ENCODE measurements around the gene CLEC4D. TPM values are rescaled to one million over a fixed set of nuclear protein-coding genes. Genes with fewer than 3 reads are reported as not detected.

Gene CLEC4D
- total and polyA plus RNA-seq, 2 of the 8 experiments (the other 6 are each of a cell fraction or from before 2014, with no cell fraction given), result 0.14 TPM; not detected in 1

- TF ChIP-seq RFX5 (IDR thresholded peaks at IDR 0.05; ENCODE audit: borderline replicate concordance, low read depth, low read length), result no peak
- no peak for TF ChIP-seq SIRT6 (IDR thresholded peaks at IDR 0.05; ENCODE audit: low read length)
- TF ChIP-seq POU5F1 (IDR thresholded peaks at IDR 0.05; ENCODE audit: low read depth, low read length), result no peak
- 0 out of 2 replicates have a peak, but pooled peaks have one; percentile 9 for TF ChIP-seq YY1 (IDR thresholded peaks at IDR 0.05; ENCODE audit: low read depth, low read length)
- no peak for TF ChIP-seq SP1 (IDR thresholded peaks at IDR 0.05; ENCODE audit: low read depth, low read length)
- TF ChIP-seq RAD21 (IDR thresholded peaks at IDR 0.05 in 1 of 2, conservative IDR thresholded peaks at IDR 0.05 in 1 of 2; ENCODE audit: low read depth in 2 of 2, low read length in 2 of 2), result peak in 1 of 2 experiments; percentile 39; a peak in 1 of 4 replicates
- TF ChIP-seq SIX5 (IDR thresholded peaks at IDR 0.05; ENCODE audit: low read depth, low read length), result no peak
Observed at GRCh38 chr12:8562310-8562709, 49.0 kb downstream of the CLEC4D start (continued).

Measured in H1 (cell line).